ENCODE results near the gene SCN8A. TPM values are rescaled to one million over a fixed set of nuclear protein-coding genes. Genes with fewer than 3 reads are reported as not detected.

SCN8A gene
- total and polyA plus RNA-seq, 2 donors (not counting 3 experiments of a cell fraction or from before 2014, with no cell fraction given), result 9.4 to 20.4 TPM

DNA sequence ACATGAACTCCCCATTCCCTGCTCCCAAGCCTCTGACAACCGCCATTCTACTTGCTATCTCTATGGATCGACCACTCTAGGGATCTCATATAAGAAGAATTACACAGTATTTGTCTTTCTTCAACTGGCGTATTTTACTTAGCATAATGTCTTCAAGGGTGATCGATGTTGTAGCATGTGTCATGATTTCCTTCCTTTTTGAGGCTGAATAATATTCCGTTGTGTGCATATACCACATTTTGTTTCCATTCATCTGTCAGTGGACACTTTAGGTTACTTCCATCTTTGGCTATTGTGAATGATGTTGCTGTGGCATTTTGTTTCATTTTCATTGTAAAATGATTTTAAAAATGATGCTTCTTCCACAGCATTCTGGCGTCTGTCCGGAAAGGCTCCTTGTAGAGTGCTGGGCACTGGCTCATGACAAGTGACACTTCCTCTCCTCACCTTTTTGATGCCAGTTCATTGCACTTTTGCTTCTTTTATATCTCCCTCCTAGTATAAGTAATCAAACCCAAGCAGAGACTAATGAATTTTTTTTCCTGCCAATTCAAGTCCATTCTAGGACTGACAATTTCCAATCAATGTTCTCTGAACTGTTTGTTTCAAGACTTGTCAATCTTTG lies 39.3 kb downstream of the SCN8A start:
- H3K27ac ChIP-seq (ENCODE audit: insufficient read depth, low read depth, low read length), result no peak overlapping the region
- no peaks in the 10 kb centered on the region for H4K20me1 ChIP-seq (replicated peaks; ENCODE audit: control insufficient read depth, extremely low read depth, insufficient read depth, low read length)
- H3K4me2 ChIP-seq (ENCODE audit: insufficient read depth, low read length), result no peak overlapping the region
- no peaks in the 10 kb centered on the region for H3K9me1 ChIP-seq (replicated peaks; ENCODE audit: control insufficient read depth, extremely low read depth, insufficient read depth, low read length)
- TF ChIP-seq POLR2AphosphoS5 (IDR thresholded peaks at IDR 0.05; ENCODE audit: insufficient read depth, low read depth, low read length) (no peak), JUN (IDR thresholded peaks at IDR 0.05; ENCODE audit: borderline replicate concordance, insufficient read depth, insufficient read length, low read depth) (peak; percentile 6), EZH2 (IDR thresholded peaks at IDR 0.05; ENCODE audit: borderline replicate concordance, low read depth, low read length, severe bottlenecking) (no peak)
- TF ChIP-seq, protein P1, sequence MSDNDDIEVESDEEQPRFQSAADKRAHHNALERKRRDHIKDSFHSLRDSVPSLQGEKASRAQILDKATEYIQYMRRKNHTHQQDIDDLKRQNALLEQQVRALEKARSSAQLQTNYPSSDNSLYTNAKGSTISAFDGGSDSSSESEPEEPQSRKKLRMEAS (IDR thresholded peaks at IDR 0.05; ENCODE audit: insufficient read depth, insufficient read length), result no peak
- ChIA-PET CTCF (no interaction called here), POLR2A (no interaction called here)
- H3K27me3 ChIP-seq (ENCODE audit: control insufficient read depth in 2 of 2, insufficient read depth in 2 of 2, low read length in 2 of 2), result no peaks in the 10 kb centered on the region
- no peaks in the 10 kb centered on the region for H3K36me3 ChIP-seq (ENCODE audit: control insufficient read depth in 2 of 2, extremely low read depth in 1 of 2, insufficient read depth in 2 of 2, low read length in 2 of 2)
- dilution Hi-C loops (cut with MboI; ENCODE audit: extremely low pct_ligation_motif_present, low sequenced_read_pairs) (no loop called here), intact Hi-C loops (cut with micrococcal nuclease) (no loop called here)
- H3K9ac ChIP-seq (replicated peaks; ENCODE audit: extremely low read depth, insufficient read depth, low read length), result no peak overlapping the region
- DNase-seq (ENCODE audit: low read depth, low spot score) (peak; percentile 22), FAIRE-seq (no peak)
- H3K9me3 ChIP-seq (replicated peaks; ENCODE audit: control insufficient read depth, insufficient read depth, low read length), result no peaks in the 10 kb centered on the region
- no peak overlapping the region for H3K4me3 ChIP-seq (replicated peaks in 1 of 3; ENCODE audit: insufficient read depth in 1 of 3, low read depth in 1 of 3, low read length in 3 of 3)
- peaks cover 3% of the 10 kb centered on the region for H3K4me1 ChIP-seq (ENCODE audit: control insufficient read depth, extremely low read depth, insufficient read depth, low read length)
- H3K79me2 ChIP-seq (ENCODE audit: control insufficient read depth, insufficient read depth, low read length), result no peaks in the 10 kb centered on the region
- no peak overlapping the region for H2AFZ ChIP-seq (ENCODE audit: low read depth, low read length)
- no TSS peak for BruUV-seq (replicated peaks)

DNA sequence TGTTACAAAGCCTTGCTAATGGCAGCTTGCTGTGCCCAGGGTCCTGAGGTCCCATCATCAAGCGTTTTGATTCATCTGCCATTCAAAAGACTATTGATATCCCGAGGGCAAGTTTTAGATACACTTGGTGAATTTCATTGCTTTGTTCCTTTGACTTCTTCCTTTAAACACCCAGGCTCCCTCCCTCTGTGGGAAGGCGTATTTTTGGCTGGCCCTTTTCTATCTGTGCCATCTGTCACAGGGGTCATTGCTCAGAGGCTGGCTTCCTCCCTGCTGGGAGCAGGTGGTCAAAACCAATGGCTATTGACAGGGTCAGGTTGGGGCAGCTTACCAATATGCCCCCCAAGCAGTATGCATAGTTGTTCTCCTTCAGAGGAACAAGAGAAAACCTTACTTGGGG lies 40.0 kb downstream of the SCN8A start:
- dilution Hi-C loops (cut with MboI; ENCODE audit: extremely low pct_ligation_motif_present, low sequenced_read_pairs) (no loop called here), intact Hi-C loops (cut with micrococcal nuclease) (no loop called here)
- no peak overlapping the region for H3K27ac ChIP-seq (ENCODE audit: insufficient read depth, low read depth, low read length)
- H3K4me1 ChIP-seq (ENCODE audit: control insufficient read depth, extremely low read depth, insufficient read depth, low read length), result peaks cover 3% of the 10 kb centered on the region
- no peaks in the 10 kb centered on the region for H3K36me3 ChIP-seq (ENCODE audit: control insufficient read depth in 2 of 2, extremely low read depth in 1 of 2, insufficient read depth in 2 of 2, low read length in 2 of 2)
- FAIRE-seq (no peak), DNase-seq (ENCODE audit: low read depth, low spot score) (no peak)
- H3K27me3 ChIP-seq (ENCODE audit: control insufficient read depth in 2 of 2, insufficient read depth in 2 of 2, low read length in 2 of 2), result no peaks in the 10 kb centered on the region
- no peaks in the 10 kb centered on the region for H3K79me2 ChIP-seq (ENCODE audit: control insufficient read depth, insufficient read depth, low read length)
- no peaks in the 10 kb centered on the region for H3K9me1 ChIP-seq (replicated peaks; ENCODE audit: control insufficient read depth, extremely low read depth, insufficient read depth, low read length)
- H4K20me1 ChIP-seq (replicated peaks; ENCODE audit: control insufficient read depth, extremely low read depth, insufficient read depth, low read length), result no peaks in the 10 kb centered on the region
- ChIA-PET POLR2A (no interaction called here), CTCF (no interaction called here)
- H3K9ac ChIP-seq (replicated peaks; ENCODE audit: extremely low read depth, insufficient read depth, low read length), result no peak overlapping the region
- H2AFZ ChIP-seq (ENCODE audit: low read depth, low read length), result no peak overlapping the region
- no TSS peak for BruUV-seq (replicated peaks)
- TF ChIP-seq JUN (IDR thresholded peaks at IDR 0.05; ENCODE audit: borderline replicate concordance, insufficient read depth, insufficient read length, low read depth) (no peak), POLR2A (IDR thresholded peaks at IDR 0.05; ENCODE audit: low read depth, low read length) (no peak), EZH2 (IDR thresholded peaks at IDR 0.05; ENCODE audit: borderline replicate concordance, low read depth, low read length, severe bottlenecking) (no peak), GATA2 (IDR thresholded peaks at IDR 0.05; ENCODE audit: insufficient read depth, insufficient read length, low read depth, low read length) (no peak), MYC (IDR thresholded peaks at IDR 0.05; ENCODE audit: low read depth, low read length) (no peak), FOS (IDR thresholded peaks at IDR 0.05; ENCODE audit: borderline replicate concordance, insufficient read depth, low read length) (no peak), POLR2AphosphoS5 (IDR thresholded peaks at IDR 0.05; ENCODE audit: insufficient read depth, low read depth, low read length) (no peak)
- TF ChIP-seq, protein P2, sequence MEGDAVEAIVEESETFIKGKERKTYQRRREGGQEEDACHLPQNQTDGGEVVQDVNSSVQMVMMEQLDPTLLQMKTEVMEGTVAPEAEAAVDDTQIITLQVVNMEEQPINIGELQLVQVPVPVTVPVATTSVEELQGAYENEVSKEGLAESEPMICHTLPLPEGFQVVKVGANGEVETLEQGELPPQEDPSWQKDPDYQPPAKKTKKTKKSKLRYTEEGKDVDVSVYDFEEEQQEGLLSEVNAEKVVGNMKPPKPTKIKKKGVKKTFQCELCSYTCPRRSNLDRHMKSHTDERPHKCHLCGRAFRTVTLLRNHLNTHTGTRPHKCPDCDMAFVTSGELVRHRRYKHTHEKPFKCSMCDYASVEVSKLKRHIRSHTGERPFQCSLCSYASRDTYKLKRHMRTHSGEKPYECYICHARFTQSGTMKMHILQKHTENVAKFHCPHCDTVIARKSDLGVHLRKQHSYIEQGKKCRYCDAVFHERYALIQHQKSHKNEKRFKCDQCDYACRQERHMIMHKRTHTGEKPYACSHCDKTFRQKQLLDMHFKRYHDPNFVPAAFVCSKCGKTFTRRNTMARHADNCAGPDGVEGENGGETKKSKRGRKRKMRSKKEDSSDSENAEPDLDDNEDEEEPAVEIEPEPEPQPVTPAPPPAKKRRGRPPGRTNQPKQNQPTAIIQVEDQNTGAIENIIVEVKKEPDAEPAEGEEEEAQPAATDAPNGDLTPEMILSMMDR (IDR thresholded peaks at IDR 0.05; ENCODE audit: extremely low read depth in 1 of 2, insufficient read depth in 1 of 2, low read depth in 1 of 2, low read length in 2 of 2), result no peak
- TF ChIP-seq, protein P1 (IDR thresholded peaks at IDR 0.05; ENCODE audit: insufficient read depth, insufficient read length), result no peak
- H3K4me2 ChIP-seq (ENCODE audit: insufficient read depth, low read length), result no peak overlapping the region
- H3K4me3 ChIP-seq (replicated peaks in 1 of 3; ENCODE audit: insufficient read depth in 1 of 3, low read depth in 1 of 3, low read length in 3 of 3), result no peak overlapping the region
- no peaks in the 10 kb centered on the region for H3K9me3 ChIP-seq (replicated peaks; ENCODE audit: control insufficient read depth, insufficient read depth, low read length)

Measured in endothelial cell of umbilical vein (primary cell).